Ovary (tissue), 9 donors: ENCODE measurements around the gene RAD51C. TPM values are rescaled to one million over a fixed set of nuclear protein-coding genes. Genes with fewer than 3 reads are reported as not detected.

Experiments used
- DNase-seq, 5 donors: peaks; one replicate each; pipeline ENCODE4 v3.0.0-alpha.2; 2019 to 2020
- H3K27ac ChIP-seq, 2 donors: fragments of 200-600 bp; one replicate each; pipeline versions ENCODE4 v1.5.1 to v1.8.0; 2019 to 2022
- H3K27me3 ChIP-seq: fragments of 200-600 bp; one replicate; pipeline ENCODE4 v1.8.0; 2022
- H3K36me3 ChIP-seq: fragments of 200-600 bp; sonication (generic); one replicate; pipeline ENCODE4 v1.5.1; 2019
- H3K4me1 ChIP-seq: one replicate; pipeline ENCODE4 v1.8.1; 2013; ENCODE audit warnings: mild to moderate bottlenecking, moderate library complexity; ENCODE audit not compliant: insufficient read depth
- H3K4me3 ChIP-seq: fragments of 200-600 bp; sonication (generic); one replicate; pipeline ENCODE4 v1.5.1; 2017
- H3K9me3 ChIP-seq, 2 donors: fragments of 200-600 bp in 1 of 2; sonication (generic) in 1 of 2; one replicate each; pipeline versions ENCODE4 v1.5.1 to v1.8.1; 2013 to 2019; ENCODE audit warnings: mild to moderate bottlenecking in 1 of 2, moderate library complexity in 1 of 2
- EP300 ChIP-seq: sonication (generic); formaldehyde crosslinking; IDR thresholded peaks from one replicate; pipeline ENCODE4 v1.6.1; 2017; ENCODE audit warnings: antibody characterized with exemption
- POLR2A ChIP-seq: fragments of 450-650 bp; IDR thresholded peaks from one replicate; pipeline ENCODE4 v1.6.1; 2017; ENCODE audit warnings: antibody characterized with exemption, mild to moderate bottlenecking, moderate library complexity
- WGBS, 3 donors: extraction: QIAGEN DNeasy Blood & Tissue Kit in 1 of 3; methylation state at CpG; one replicate each; pipeline versions ENCODE4 v1.1.5 to v1.1.7; 2013 to 2017; 5-methylcytosine and 5-hydroxymethylcytosine counted together
- intact Hi-C, 4 donors: fragments of 100-400 bp; cut with DNase I; formaldehyde crosslinking; loops; one replicate each; pipeline versions ENCODE4 v1.11.0 to v1.15.1; 2022 to 2023
- polyA plus RNA-seq, 2 donors: library from polyadenylated mRNA; stranded (reverse); fragments of 200-250 nt in 1 of 2; fragments of 350-450 nt in 1 of 2; fragmentation: Illumina TruSeq in 1 of 2; extraction: RNeasy Lipid Tissue Mini Kit (QIAGEN cat#74804) in 1 of 2; gene quantifications; one replicate each; pipeline ENCODE4 v1.2.3, GENCODE V29; 2013 to 2014
- total RNA-seq, 7 donors: library from RNA; depleted of rRNA in 2 of 7; stranded (reverse); fragments of >200 nt in 2 of 7; fragmentation: NEBNext Ultra II Directional in 3 of 7; extraction: Animal tissue kit (Norgen Biotek cat#: 25700) in 3 of 7; gene quantifications; one replicate each; pipeline versions ENCODE4 v1.1.0 to v1.2.4, GENCODE V29; 2016 to 2023
- TF ChIP-seq, protein P1 (sequence below), 3 donors: fragments of 450-650 bp in 2 of 3; fragments of 200-600 bp in 1 of 3; IDR thresholded peaks; one replicate each; pipeline versions ENCODE4 v1.5.1 to v1.8.0; 2016 to 2022; ENCODE audit warnings: antibody characterized with exemption in 3 of 3, mild to moderate bottlenecking in 1 of 3
- donor health status: DM: no; HTN: no; CAD: no; lungs with moderate emphysema.
- donor health status: DM: no; HTN: no; CAD: no.
- donor health status: Bipolar disorder and iron deficiency.
- donor health status: DM: yes; HTN: yes; CAD: no.
- donor health status: DM: no; HTN: no; CAD: no.
- donor health status: DM: yes; HTN: yes; CAD: no.

The RAD51C gene
- total and polyA plus RNA-seq, 9 donors, result 14.2 to 32.1 (median 20.1) TPM

DNA sequence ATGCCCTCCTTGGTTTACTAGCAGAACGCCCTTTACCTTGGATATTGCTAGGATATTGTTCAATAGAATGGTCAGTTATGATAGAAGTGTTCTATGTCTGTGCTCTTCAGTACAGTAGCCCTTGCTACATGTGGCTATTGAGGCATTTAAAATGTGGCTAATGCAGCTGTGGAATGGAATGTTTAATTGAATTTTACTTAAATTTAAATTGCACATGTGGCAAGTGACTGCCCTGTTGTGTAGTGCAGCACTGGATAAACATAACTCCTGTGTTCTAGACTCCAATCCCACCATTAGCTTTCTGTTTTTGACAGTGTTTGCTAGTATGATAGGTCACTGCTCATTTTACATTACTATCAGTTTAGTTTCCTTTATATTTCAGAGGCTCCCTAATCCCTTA, 29.9 kb downstream of the RAD51C start:
- H3K36me3 ChIP-seq, result no peaks in the 10 kb centered on the region
- intact Hi-C loops, result no loop called here

DNA sequence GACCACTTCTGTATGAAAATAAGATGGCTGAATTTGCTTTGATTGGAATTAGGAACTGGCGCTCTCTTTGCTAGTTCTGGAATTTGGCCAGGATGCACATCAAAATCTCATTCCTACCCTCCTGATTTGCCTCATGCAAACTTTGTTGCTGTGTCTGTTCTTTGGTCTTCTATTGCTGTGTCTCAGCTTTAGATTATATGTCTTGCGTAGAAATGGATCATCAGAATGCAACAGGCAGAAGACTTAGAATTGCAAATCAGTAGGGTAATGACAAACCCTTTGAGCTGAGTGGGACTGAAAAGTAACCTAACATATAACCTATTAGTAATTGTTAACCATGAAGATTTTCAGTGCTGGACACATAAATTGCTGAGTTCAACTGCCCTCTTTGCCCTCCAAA, 30.3 kb downstream of the RAD51C start:
- H3K27me3 ChIP-seq, result no peaks in the 10 kb centered on the region
- H3K9me3 ChIP-seq, result no peaks in the 10 kb centered on the region
- no peaks in the 10 kb centered on the region for H3K36me3 ChIP-seq
- intact Hi-C loops, result no loop called here
- no peak for TF ChIP-seq POLR2A
- no peak for TF ChIP-seq EP300
- TF ChIP-seq, protein P1, sequence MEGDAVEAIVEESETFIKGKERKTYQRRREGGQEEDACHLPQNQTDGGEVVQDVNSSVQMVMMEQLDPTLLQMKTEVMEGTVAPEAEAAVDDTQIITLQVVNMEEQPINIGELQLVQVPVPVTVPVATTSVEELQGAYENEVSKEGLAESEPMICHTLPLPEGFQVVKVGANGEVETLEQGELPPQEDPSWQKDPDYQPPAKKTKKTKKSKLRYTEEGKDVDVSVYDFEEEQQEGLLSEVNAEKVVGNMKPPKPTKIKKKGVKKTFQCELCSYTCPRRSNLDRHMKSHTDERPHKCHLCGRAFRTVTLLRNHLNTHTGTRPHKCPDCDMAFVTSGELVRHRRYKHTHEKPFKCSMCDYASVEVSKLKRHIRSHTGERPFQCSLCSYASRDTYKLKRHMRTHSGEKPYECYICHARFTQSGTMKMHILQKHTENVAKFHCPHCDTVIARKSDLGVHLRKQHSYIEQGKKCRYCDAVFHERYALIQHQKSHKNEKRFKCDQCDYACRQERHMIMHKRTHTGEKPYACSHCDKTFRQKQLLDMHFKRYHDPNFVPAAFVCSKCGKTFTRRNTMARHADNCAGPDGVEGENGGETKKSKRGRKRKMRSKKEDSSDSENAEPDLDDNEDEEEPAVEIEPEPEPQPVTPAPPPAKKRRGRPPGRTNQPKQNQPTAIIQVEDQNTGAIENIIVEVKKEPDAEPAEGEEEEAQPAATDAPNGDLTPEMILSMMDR (IDR thresholded peaks at IDR 0.05), result no peak
- no peak for DNase-seq
- no peaks in the 10 kb centered on the region for H3K4me1 ChIP-seq
- WGBS, 3 donors, result 99% methylated on average over 2 of the region's 2 CpGs
- H3K4me3 ChIP-seq, result no peak overlapping the region
- no peak overlapping the region for H3K27ac ChIP-seq

More for the DNA sequence above, 29.9 kb downstream of the RAD51C start:
- no peak overlapping the region for H3K27ac ChIP-seq
- H3K4me3 ChIP-seq, result no peak overlapping the region
- no peaks in the 10 kb centered on the region for H3K9me3 ChIP-seq
- 93 to 97% (median 96%) methylated on average over 1 of the region's 1 CpG for WGBS, 3 donors
- no peak for TF ChIP-seq EP300
- H3K4me1 ChIP-seq, result no peaks in the 10 kb centered on the region
- no peak for DNase-seq
- no peaks in the 10 kb centered on the region for H3K27me3 ChIP-seq

GRCh38 chr17:58728798-58729197, 36.4 kb downstream of the RAD51C start:
- H3K9me3 ChIP-seq, result no peaks in the 10 kb centered on the region
- TF ChIP-seq EP300, result no peak
- TF ChIP-seq, protein P1 (IDR thresholded peaks at IDR 0.05), result no peak
- no peak for TF ChIP-seq POLR2A
- H3K36me3 ChIP-seq, result no peaks in the 10 kb centered on the region
- no peak overlapping the region for H3K27ac ChIP-seq
- no peaks in the 10 kb centered on the region for H3K4me1 ChIP-seq
- no peak for DNase-seq
- intact Hi-C loops, result no loop called here
- no peaks in the 10 kb centered on the region for H3K27me3 ChIP-seq
- 4 to 8% (median 5%) methylated on average over 1 of the region's 1 CpG for WGBS, 3 donors
- H3K4me3 ChIP-seq, result no peak overlapping the region

- Histone ChIP-seq H3K27ac (no peak overlapping the region), H3K4me1 (no peaks in the 10 kb centered on the region), H3K4me3 (no peak overlapping the region), H3K9me3 (no peaks in the 10 kb centered on the region), H3K27me3 (no peaks in the 10 kb centered on the region), H3K36me3 (no peaks in the 10 kb centered on the region)
- DNase-seq, result no peak
- no peak for TF ChIP-seq EP300
- no peak for TF ChIP-seq POLR2A
- TF ChIP-seq, protein P1 (IDR thresholded peaks at IDR 0.05), result no peak
- intact Hi-C loops, result no loop called here
Observed at GRCh38 chr17:58730937-58731336, 38.5 kb downstream of the RAD51C start.

DNA sequence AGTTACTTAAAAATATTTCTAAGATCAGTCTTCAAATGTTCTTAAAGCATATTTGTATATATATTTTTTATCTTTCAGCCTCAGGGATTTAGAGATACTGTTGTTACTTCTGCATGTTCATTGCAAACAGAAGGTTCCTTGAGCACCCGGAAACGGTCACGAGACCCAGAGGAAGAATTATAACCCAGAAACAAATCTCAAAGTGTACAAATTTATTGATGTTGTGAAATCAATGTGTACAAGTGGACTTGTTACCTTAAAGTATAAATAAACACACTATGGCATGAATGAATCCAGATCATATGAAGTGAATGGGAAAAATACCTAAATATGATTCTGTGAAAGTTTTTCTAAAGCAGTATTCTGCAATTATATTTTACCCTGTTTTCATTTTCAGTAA, 41.6 kb downstream of the RAD51C start:
- TF ChIP-seq POLR2A, result no peak
- TF ChIP-seq, protein P1 (IDR thresholded peaks at IDR 0.05), result no peak
- no peak for TF ChIP-seq EP300
- H3K27me3 ChIP-seq, result no peaks in the 10 kb centered on the region
- H3K9me3 ChIP-seq, result no peaks in the 10 kb centered on the region
- DNase-seq, result no peak
- H3K4me1 ChIP-seq, result no peaks in the 10 kb centered on the region
- intact Hi-C loops, result no loop called here
- H3K27ac ChIP-seq, result no peak overlapping the region
- no peak overlapping the region for H3K4me3 ChIP-seq
- H3K36me3 ChIP-seq, result no peaks in the 10 kb centered on the region
- 83 to 96% (median 84%) methylated on average over 3 of the region's 3 CpGs for WGBS, 3 donors
